MCF 10A (cell line): ENCODE results near the gene DHRS9. TPM values are rescaled to one million over a fixed set of nuclear protein-coding genes. Genes with fewer than 3 reads are reported as not detected.

ENCODE experiments used
- BruUV-seq: library from RNA; stranded (reverse); fragments of 400-500 nt; replicated peaks from 2 replicates; lab custom pipeline; 2021; lab: Mats Ljungman, UMichigan
- CTCF ChIA-PET: fragments of 300-600 bp; sonication (Branson Sonifier 250); formaldehyde crosslinking; extraction: SDS; loops from one replicate; lab custom pipeline; 2021; ENCODE audit warnings: antibody characterized with exemption, inconsistent platforms; lab: Yijun Ruan, JAX
- POLR2A ChIA-PET: fragments of 300-600, 350-650 bp; sonication (Branson Sonifier 250); formaldehyde crosslinking; extraction: SDS; loops from one replicate; lab custom pipeline; 2020; ENCODE audit warnings: antibody characterized with exemption, inconsistent platforms; lab: Yijun Ruan, JAX
- DNase-seq: peaks from one replicate; pipeline ENCODE4 v3.0.0-alpha.2; 2018; ENCODE audit not compliant: unreplicated experiment
- H3K27ac Mint-ChIP-seq: one replicate; pipeline ENCODE4 v1.8.0; 2022; ENCODE audit warnings: mild to moderate bottlenecking, low read depth, mixed read lengths; ENCODE audit not compliant: unreplicated experiment
- H3K27me3 Mint-ChIP-seq: one replicate; pipeline ENCODE4 v1.8.0; 2022; ENCODE audit warnings: mixed read lengths; ENCODE audit not compliant: insufficient read depth, unreplicated experiment
- H3K36me3 Mint-ChIP-seq: one replicate; pipeline ENCODE4 v1.8.0; 2022; ENCODE audit warnings: mild to moderate bottlenecking, moderate library complexity, mixed read lengths; ENCODE audit not compliant: insufficient read depth, unreplicated experiment
- H3K4me1 Mint-ChIP-seq: one replicate; pipeline ENCODE4 v1.8.0; 2022; ENCODE audit warnings: mixed read lengths; ENCODE audit not compliant: insufficient read depth, unreplicated experiment
- H3K4me3 Mint-ChIP-seq: one replicate; pipeline ENCODE4 v1.8.0; 2022; ENCODE audit warnings: mild to moderate bottlenecking, moderate library complexity, mixed read lengths; ENCODE audit not compliant: unreplicated experiment
- H3K9me3 Mint-ChIP-seq: one replicate; pipeline ENCODE4 v1.8.0; 2022; ENCODE audit warnings: mixed read lengths; ENCODE audit not compliant: unreplicated experiment
- CTCF ChIP-seq: fragments of 200-600 bp; IDR thresholded peaks from one replicate; pipeline ENCODE4 v1.8.0; 2022; ENCODE audit warnings: antibody characterized with exemption, mild to moderate bottlenecking; ENCODE audit not compliant: unreplicated experiment
- intact Hi-C: fragments of 100-400 bp; cut with micrococcal nuclease; formaldehyde crosslinking; loops from 2 replicates; pipeline ENCODE4 v1.14.1; 2022
- total RNA-seq: library from RNA; stranded (reverse); gene quantifications from 2 replicates; pipeline ENCODE4 v1.2.3, GENCODE V29; 2022

DHRS9 gene
- total RNA-seq, 1 experiment from 2014 or later: 0.21 TPM

GRCh38 chr2:169116993-169117392 lies 47.6 kb downstream of the DHRS9 start:
- intact Hi-C loops: no loop called here
- TF ChIP-seq CTCF: no peak
- H3K4me3 Mint-ChIP-seq: no peak overlapping the region
- H3K27ac Mint-ChIP-seq: no peak overlapping the region
- BruUV-seq: no TSS peak
- no peaks in the 10 kb centered on the region for H3K36me3 Mint-ChIP-seq
- CTCF ChIA-PET: interaction anchor here (0.5 to 15.3 kb wide), 4 partner anchors 14 to 173 kb away, joined by 3 to 143 read pairs (median 4); no protein-coding TSS in a partner anchor
- H3K4me1 Mint-ChIP-seq: no peaks in the 10 kb centered on the region
- H3K27me3 Mint-ChIP-seq: peaks cover 15% of the 10 kb centered on the region
- no peaks in the 10 kb centered on the region for H3K9me3 Mint-ChIP-seq
- DNase-seq: no peak
- POLR2A ChIA-PET: no interaction called here

- H3K36me3 Mint-ChIP-seq: no peaks in the 10 kb centered on the region
- no peaks in the 10 kb centered on the region for H3K9me3 Mint-ChIP-seq
- H3K27me3 Mint-ChIP-seq: peaks cover 25% of the 10 kb centered on the region
- H3K4me1 Mint-ChIP-seq: no peaks in the 10 kb centered on the region
- no peak overlapping the region for H3K4me3 Mint-ChIP-seq
- TF ChIP-seq CTCF: no peak
- intact Hi-C loops: no loop called here
- ChIA-PET POLR2A (interaction anchor here (0.9 to 1.1 kb wide), 3 partner anchors 8 to 167 kb away, joined by 3 to 4 read pairs (median 3); no protein-coding TSS in a partner anchor), CTCF (interaction anchor here (4.1 to 15.3 kb wide), 2 partner anchors 8 to 13 kb away, joined by 27 to 143 read pairs; no protein-coding TSS in a partner anchor)
- BruUV-seq: no TSS peak
- DNase-seq: no peak
- H3K27ac Mint-ChIP-seq: no peak overlapping the region
These were observed 48.7 kb downstream of the DHRS9 start for GRCh38 chr2:169118060-169118459.

- ChIA-PET CTCF (interaction anchor here (0.6 to 15.3 kb wide), 7 partner anchors 9 to 278 kb away, joined by 3 to 143 read pairs (median 3); no protein-coding TSS in a partner anchor), POLR2A (interaction anchor here (0.5 to 1.1 kb wide), 3 partner anchors 9 to 169 kb away, joined by 3 to 4 read pairs (median 3); no protein-coding TSS in a partner anchor)
- DNase-seq: no peak
- Mint-ChIP-seq H3K4me3 (no peak overlapping the region), H3K36me3 (no peaks in the 10 kb centered on the region), H3K27me3 (peaks cover 36% of the 10 kb centered on the region), H3K27ac (no peak overlapping the region), H3K9me3 (no peaks in the 10 kb centered on the region), H3K4me1 (no peaks in the 10 kb centered on the region)
- BruUV-seq: no TSS peak
- TF ChIP-seq CTCF: no peak
- intact Hi-C loops: no loop called here
These were observed 49.9 kb downstream of the DHRS9 start for GRCh38 chr2:169119123-169119760.

- H3K27ac Mint-ChIP-seq: no peak overlapping the region
- POLR2A ChIA-PET: no interaction called here
- CTCF ChIA-PET: interaction anchor here (0.6 to 15.3 kb wide), 6 partner anchors 10 to 277 kb away, joined by 3 to 143 read pairs (median 4); no protein-coding TSS in a partner anchor
- no peak for TF ChIP-seq CTCF
- no peaks in the 10 kb centered on the region for H3K9me3 Mint-ChIP-seq
- H3K36me3 Mint-ChIP-seq: no peaks in the 10 kb centered on the region
- no peak overlapping the region for H3K4me3 Mint-ChIP-seq
- H3K27me3 Mint-ChIP-seq: peaks cover 43% of the 10 kb centered on the region
- no peaks in the 10 kb centered on the region for H3K4me1 Mint-ChIP-seq
- BruUV-seq: no TSS peak
- intact Hi-C loops: no loop called here
- DNase-seq: no peak
These were observed 50.5 kb downstream of the DHRS9 start for GRCh38 chr2:169119851-169120250.
